RWPE2 (cell line): ENCODE results near the gene KCNB1.
"Not testable (repeated sequence)": the region's sequence is repeated elsewhere in the genome, so short reads cannot be mapped to it uniquely, and the experiment has no call there.

ENCODE experiments used
- ATAC-seq: fragments of 200-7000 bp; cut with Tn5 transposase; 3 replicates; pipeline ENCODE4 v1.9.1; 2021; ENCODE audit warnings: low read depth
- DNase-seq: peaks from one replicate; pipeline ENCODE4 v3.0.0-alpha.2; 2020; ENCODE audit warnings: low spot score
- H3K27ac ChIP-seq: fragments of 450-650 bp; 2 replicates; pipeline ENCODE4 v1.5.1; 2017; ENCODE audit warnings: mild to moderate bottlenecking; ENCODE audit not compliant: poor library complexity, severe bottlenecking
- H3K27me3 ChIP-seq: fragments of 250-450 bp; sonication (Bioruptor Pico); 2 replicates; pipeline ENCODE4 v1.5.1; 2021; ENCODE audit warnings: mild to moderate bottlenecking, moderate library complexity; ENCODE audit not compliant: insufficient read depth, poor library complexity, severe bottlenecking
- H3K36me3 ChIP-seq: fragments of 250-450 bp; sonication (Bioruptor Pico); 2 replicates; pipeline ENCODE4 v1.5.1; 2020; ENCODE audit warnings: low read depth, mild to moderate bottlenecking, moderate library complexity
- H3K4me1 ChIP-seq: fragments of 250-450 bp; sonication (Bioruptor Pico); 2 replicates; pipeline ENCODE4 v1.5.1; 2021; ENCODE audit warnings: mild to moderate bottlenecking, moderate library complexity; ENCODE audit not compliant: insufficient read depth, poor library complexity, severe bottlenecking
- H3K4me3 ChIP-seq: fragments of 250-450 bp; sonication (Bioruptor Pico); 2 replicates; pipeline ENCODE4 v1.5.1; 2021; ENCODE audit warnings: mild to moderate bottlenecking, moderate library complexity; ENCODE audit not compliant: severe bottlenecking
- H3K9me3 ChIP-seq: fragments of 250-450 bp; sonication (Bioruptor Pico); 2 replicates; pipeline ENCODE4 v1.5.1; 2021; ENCODE audit warnings: mild to moderate bottlenecking, moderate library complexity; ENCODE audit not compliant: severe bottlenecking
- TF ChIP-seq, protein P1 (sequence below): fragments of 450-650 bp; IDR thresholded peaks from one replicate; pipeline ENCODE4 v1.5.1; 2017; ENCODE audit warnings: mild to moderate bottlenecking, moderate library complexity; ENCODE audit not compliant: poor library complexity, severe bottlenecking

Gene KCNB1

DNA sequence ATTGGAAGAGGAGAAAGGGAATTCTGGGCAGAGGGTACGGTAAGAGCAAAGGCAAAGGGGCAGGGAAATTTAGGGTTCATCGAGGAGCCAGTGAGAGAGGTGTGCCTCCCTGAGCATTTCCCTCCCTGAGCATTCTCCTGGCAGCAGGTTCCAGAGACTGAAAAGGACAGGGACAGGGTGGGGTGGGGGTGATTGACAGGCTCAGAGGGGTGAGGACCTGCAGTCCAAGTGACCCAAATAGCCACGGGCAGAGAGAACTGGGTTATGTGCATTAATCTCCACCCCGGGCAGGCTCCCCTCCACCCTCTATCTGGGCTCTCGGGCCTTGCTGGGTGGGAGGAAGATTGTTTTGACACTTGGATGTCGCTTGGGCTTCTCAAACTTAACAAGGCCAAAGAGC lies 69.5 kb downstream of the KCNB1 start:
- no peaks in the 10 kb centered on the region for H3K36me3 ChIP-seq
- no peak for DNase-seq
- H3K9me3 ChIP-seq, result no peaks in the 10 kb centered on the region
- no peak overlapping the region for H3K4me3 ChIP-seq
- H3K27ac ChIP-seq, result no peak overlapping the region
- no peaks in the 10 kb centered on the region for H3K4me1 ChIP-seq
- TF ChIP-seq, protein P1, sequence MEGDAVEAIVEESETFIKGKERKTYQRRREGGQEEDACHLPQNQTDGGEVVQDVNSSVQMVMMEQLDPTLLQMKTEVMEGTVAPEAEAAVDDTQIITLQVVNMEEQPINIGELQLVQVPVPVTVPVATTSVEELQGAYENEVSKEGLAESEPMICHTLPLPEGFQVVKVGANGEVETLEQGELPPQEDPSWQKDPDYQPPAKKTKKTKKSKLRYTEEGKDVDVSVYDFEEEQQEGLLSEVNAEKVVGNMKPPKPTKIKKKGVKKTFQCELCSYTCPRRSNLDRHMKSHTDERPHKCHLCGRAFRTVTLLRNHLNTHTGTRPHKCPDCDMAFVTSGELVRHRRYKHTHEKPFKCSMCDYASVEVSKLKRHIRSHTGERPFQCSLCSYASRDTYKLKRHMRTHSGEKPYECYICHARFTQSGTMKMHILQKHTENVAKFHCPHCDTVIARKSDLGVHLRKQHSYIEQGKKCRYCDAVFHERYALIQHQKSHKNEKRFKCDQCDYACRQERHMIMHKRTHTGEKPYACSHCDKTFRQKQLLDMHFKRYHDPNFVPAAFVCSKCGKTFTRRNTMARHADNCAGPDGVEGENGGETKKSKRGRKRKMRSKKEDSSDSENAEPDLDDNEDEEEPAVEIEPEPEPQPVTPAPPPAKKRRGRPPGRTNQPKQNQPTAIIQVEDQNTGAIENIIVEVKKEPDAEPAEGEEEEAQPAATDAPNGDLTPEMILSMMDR, result no peak
- H3K27me3 ChIP-seq, result no peaks in the 10 kb centered on the region
- no peak for ATAC-seq

DNA sequence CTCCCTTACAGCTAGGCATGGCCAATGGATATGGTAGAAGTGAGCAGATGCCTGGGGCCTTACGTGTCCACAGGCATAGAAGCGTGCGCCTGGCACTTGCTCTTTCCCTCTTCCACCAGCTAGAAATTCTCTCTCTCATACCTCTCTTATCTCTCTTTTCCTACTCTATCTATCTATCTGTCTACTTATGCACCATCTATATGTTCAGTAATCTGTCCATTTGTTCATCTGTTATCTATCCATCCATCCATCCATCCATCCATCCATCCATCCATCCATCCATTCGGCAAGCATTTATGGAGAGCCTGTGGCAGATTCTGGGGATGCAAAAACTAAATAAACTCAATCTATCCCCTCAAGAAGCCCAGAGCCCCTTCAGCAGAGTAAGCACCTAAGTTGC lies 70.2 kb downstream of the KCNB1 start:
- TF ChIP-seq, protein P1, result no peak
- H3K36me3 ChIP-seq, result no peaks in the 10 kb centered on the region
- ATAC-seq, result no peak
- H3K4me3 ChIP-seq, result no peak overlapping the region
- H3K27me3 ChIP-seq, result no peaks in the 10 kb centered on the region
- DNase-seq, result no peak
- no peaks in the 10 kb centered on the region for H3K4me1 ChIP-seq
- no peak overlapping the region for H3K27ac ChIP-seq
- H3K9me3 ChIP-seq, result no peaks in the 10 kb centered on the region

DNA sequence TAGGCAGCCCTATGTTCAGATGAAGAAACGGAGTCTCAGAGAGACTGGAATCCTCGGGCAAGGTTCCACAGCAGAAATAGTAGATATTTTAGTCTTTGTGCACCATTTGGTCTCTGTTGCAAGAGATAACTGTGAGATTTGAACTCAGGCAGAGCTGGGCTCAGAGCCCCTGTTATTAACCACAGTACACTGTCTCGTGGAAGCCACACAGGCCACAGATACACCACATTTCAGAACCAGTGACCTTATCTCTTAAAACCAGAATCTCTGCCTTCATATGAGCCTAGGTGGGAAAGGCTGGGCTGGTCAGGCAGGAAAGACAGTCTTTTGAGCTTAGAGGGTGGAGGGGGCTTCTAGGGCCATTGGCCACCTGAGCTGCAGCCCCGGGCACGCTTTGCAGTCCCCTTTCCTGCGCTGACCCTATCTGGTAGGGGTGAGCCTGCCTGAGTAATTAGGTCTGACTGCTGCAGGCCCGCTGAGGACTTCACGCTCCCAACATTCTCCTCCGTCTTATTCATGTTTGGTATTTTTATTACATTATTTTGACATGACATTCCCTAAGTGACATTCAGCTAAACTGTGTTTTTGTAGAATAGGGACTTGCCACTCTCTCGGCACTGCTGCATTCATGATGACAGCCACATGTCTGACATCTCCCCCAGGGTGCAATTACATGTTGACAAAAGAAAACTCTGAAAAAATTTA lies 71.1 kb downstream of the KCNB1 start:
- Histone ChIP-seq H3K9me3 (no peaks in the 10 kb centered on the region), H3K4me3 (no peak overlapping the region), H3K36me3 (no peaks in the 10 kb centered on the region), H3K27me3 (no peaks in the 10 kb centered on the region), H3K4me1 (no peaks in the 10 kb centered on the region), H3K27ac (no peak overlapping the region)
- DNase-seq, result no peak
- ATAC-seq, result no peak
- TF ChIP-seq, protein P1, result no peak

DNA sequence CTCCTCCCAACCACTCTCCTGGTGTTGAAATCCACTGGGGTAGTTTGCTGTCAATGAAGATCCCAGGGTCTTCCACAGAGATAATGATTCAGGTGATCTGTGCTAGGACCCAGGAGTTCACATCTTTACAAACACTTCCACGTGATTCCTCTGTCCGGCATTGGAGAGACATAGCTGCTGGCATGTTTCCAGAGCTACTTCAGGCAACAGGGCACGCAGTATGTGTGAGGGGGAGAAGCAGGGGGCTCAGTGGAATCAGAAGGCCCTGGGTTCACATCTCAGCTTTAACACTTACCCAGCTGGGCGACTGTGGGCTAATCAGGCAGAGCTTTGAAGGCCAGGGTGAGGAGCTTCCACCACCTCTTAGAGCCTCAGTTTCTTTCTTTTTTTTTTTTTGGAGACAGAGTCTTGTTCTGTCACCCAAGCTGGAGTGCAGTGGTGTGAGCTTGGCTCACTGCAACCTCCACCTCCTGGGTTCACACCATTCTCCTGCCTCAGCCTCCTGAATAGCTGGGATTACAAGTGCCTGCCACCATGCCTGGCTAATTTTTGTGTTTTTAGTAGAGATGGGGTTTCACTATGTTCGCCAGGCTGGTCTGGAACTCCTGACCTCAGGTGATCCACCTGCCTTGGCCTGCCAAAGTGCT lies 72.4 kb downstream of the KCNB1 start:
- DNase-seq, H3K4me3 ChIP-seq, H3K27ac ChIP-seq, H3K36me3 ChIP-seq, H3K4me1 ChIP-seq, H3K27me3 ChIP-seq, H3K9me3 ChIP-seq, ATAC-seq: not testable (repeated sequence)

DNA sequence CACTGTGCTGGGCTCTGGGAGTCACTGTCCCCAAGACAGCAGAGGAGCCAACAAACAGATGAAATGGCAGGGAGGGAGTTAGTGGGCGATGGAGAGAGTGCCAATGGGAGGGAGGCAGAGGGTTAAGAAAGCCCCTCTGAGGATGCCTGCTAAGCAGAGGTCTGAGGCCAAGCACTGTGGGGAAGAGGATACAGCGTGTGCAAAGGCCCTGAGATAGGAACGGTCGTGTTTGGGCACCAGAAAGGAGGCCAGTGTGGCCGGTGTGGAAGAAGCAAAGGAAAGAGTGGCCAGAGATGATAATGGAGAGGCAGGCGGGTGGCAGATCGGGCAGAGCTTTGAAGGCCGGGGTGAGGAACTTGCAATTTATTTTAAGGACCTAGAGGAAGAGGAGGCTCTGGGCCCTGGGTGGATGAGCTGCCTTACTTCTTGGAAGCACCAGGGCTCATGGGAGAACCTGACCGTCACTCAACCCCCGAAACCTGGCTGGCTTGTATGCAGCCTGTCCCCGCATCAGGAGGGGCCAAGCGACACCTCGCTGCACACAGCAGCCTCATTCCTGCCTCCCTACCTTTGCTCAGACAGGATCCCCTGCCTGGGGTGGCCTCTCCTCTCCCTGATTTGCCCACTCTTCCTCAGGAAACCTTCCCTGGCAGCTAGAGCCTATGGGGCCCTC lies 73.0 kb downstream of the KCNB1 start:
- Histone ChIP-seq H3K4me1 (no peaks in the 10 kb centered on the region), H3K27ac (no peak overlapping the region), H3K4me3 (no peak overlapping the region), H3K9me3 (no peaks in the 10 kb centered on the region), H3K36me3 (no peaks in the 10 kb centered on the region), H3K27me3 (no peaks in the 10 kb centered on the region)
- ATAC-seq, result no peak
- DNase-seq, result peak; percentile 81
- TF ChIP-seq, protein P1, result no peak
